MM.1S (cell line): ENCODE results near the gene ARFGAP1.

Source experiments
- EZH2 ChIP-seq: fragments of 300-600 bp; sonication (generic); optimal IDR thresholded peaks from 2 replicates; pipeline ENCODE3; 2017; ENCODE audit warnings: low read depth, mild to moderate bottlenecking, antibody characterized with exemption, low read length, mixed read lengths
- TF ChIP-seq, protein P1 (sequence below): fragments of 300-600 bp; sonication (generic); IDR thresholded peaks from 2 replicates; pipeline ENCODE4 v1.5.1; 2016; ENCODE audit warnings: antibody characterized with exemption, low read length, mixed read lengths

DNA sequence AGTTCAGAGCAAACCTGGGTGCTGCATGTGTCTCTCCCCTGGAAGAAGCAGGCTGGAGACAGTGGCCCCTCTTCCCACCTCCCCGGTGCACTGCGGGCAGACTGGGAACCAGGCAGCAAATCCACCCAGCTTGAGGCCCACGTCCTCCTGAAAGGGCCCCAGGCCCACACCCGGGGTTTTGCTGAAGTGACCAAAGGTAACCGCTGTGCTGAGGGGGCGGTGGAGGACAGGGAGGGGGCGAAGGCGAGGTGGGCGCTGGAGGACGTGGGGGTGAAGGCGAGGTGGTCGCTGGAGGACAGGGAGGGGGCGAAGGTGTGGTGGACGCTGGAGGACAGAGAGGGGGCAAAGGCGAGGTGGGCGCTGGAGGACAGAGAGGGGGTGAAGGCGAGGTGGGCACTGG lies 38.7 kb upstream of the ARFGAP1 start:
- TF ChIP-seq, protein P1, sequence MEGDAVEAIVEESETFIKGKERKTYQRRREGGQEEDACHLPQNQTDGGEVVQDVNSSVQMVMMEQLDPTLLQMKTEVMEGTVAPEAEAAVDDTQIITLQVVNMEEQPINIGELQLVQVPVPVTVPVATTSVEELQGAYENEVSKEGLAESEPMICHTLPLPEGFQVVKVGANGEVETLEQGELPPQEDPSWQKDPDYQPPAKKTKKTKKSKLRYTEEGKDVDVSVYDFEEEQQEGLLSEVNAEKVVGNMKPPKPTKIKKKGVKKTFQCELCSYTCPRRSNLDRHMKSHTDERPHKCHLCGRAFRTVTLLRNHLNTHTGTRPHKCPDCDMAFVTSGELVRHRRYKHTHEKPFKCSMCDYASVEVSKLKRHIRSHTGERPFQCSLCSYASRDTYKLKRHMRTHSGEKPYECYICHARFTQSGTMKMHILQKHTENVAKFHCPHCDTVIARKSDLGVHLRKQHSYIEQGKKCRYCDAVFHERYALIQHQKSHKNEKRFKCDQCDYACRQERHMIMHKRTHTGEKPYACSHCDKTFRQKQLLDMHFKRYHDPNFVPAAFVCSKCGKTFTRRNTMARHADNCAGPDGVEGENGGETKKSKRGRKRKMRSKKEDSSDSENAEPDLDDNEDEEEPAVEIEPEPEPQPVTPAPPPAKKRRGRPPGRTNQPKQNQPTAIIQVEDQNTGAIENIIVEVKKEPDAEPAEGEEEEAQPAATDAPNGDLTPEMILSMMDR, result no peak
- no peak for TF ChIP-seq EZH2
